Activated CD8-positive, alpha-beta memory T cell treated with anti-CD3 and anti-CD28 coated beads for 1 hour (primary cell): Measurements from ENCODE around the gene ATP5F1C.
A peak's percentile ranks its signal among the peaks of the same experiment; 100 is the strongest.
"Not testable (repeated sequence)": the region's sequence is repeated elsewhere in the genome, so short reads cannot be mapped to it uniquely, and the experiment has no call there.

Experiments used
- DNase-seq, 2 donors: peaks; one replicate each; pipeline ENCODE4 v3.0.0-alpha.2; 2020; ENCODE audit warnings: low read depth in 1 of 2; ENCODE audit errors: extremely low read depth in 1 of 2

The ATP5F1C gene

DNA sequence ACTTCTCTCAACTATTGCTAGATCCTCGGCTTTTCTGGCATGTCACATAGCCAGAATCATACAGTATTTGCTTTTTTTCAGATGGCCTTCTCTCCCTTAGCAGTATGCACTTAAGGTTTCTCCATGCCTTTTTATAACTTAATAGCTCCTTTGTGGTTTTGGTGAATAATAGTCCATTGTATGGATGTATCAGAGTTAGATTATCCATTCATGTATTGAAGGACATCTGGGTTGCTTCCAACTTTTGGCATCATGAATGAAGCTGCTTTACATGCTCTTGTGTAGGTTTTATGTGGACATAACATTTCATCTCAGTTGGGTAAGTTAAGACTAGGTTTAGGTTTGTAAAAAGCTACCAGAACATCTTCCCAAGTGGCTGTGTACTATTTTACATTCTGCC is 4.6 kb downstream of the ATP5F1C start:
- DNase-seq = no peak

DNA sequence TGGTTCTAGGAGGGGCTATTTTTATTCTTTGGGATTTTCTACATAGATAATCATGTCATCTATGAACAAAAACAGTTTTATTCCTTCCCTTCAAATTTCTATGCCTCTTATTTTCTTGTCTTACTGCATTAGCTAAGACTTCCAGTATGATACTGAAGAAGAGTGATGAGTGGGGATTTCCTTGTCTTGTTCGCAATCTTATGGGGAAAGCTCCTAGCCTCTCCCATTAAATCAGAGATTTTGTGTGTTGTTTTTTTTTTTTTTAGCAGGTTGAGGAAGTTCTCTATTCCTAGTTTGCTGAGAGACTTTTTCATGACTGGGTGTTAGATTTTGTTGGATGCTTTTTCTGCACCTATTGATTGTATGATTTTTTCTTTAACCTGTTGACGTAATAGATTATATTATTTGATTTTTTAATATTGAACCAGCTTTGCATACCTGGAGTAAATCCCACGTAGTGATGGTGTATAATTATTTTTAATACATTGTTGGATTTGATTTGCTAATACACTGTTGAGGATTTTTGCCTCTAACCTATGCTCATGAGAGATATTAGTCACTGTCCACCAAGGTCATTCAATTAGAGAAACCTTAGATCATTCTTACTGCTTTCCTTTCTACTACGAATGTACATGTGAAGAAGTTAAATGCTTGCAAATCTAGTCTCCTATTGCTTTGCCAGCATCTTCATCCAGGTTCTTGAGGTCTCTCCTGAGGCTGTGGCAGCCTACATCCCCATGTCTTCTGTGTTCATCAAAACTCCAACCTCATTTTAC is 6.5 kb downstream of the ATP5F1C start:
- DNase-seq = no peak

GRCh38 chr10:7795605-7796004 is 7.6 kb downstream of the ATP5F1C start:
- no peak for DNase-seq

DNA sequence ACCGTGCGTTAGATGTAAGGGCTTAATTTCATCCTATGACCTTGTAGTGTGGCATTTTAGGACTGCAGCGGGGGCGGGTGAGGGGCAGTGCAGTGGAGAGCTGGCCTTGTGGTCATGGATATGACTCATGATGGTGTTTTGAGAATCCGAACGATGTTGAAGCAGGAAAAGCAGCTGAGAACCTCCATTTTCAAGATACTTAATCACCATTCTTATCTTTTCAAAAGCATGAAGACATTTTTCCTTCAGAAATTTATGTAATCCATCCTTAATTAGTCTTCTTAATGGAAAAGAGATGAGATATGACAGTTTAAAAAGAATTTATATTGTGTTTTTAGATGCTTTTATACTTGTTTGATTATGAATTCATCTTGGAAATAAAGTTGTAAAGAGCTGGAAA is 9.6 kb downstream of the ATP5F1C start:
- no peak for DNase-seq

GRCh38 chr10:7802606-7803005 is 14.6 kb downstream of the ATP5F1C start:
- DNase-seq = no peak

DNA sequence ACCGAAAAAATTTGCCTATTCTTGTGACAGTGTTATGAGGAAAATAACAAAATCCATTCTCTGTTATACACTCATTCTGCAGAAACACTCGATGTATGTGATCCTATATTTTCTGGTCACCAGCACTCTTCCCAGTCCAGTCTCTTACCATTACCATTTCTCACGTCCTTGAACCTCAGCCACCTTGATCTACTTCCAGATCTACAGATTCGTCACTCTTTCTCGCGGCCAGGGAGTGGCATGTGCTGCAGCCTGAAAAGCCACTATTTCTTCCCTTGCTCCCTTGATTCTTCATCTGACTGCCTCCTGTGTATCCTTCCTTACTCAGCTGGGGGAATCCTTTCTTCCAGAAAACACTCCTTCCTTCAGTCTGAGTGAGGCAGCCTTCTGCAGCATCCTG is 16.2 kb downstream of the ATP5F1C start:
- DNase-seq = no peak

- DNase-seq = no peak
Observed at GRCh38 chr10:7804741-7805140, 16.8 kb downstream of the ATP5F1C start.

- DNase-seq = no peak
Observed at GRCh38 chr10:7808686-7809267, 20.8 kb downstream of the ATP5F1C start.

GRCh38 chr10:7810443-7810842 is 22.5 kb downstream of the ATP5F1C start:
- no peak for DNase-seq

GRCh38 chr10:7811000-7811399 is 23.0 kb downstream of the ATP5F1C start:
- no peak for DNase-seq

GRCh38 chr10:7811743-7812142 is 23.8 kb downstream of the ATP5F1C start:
- not testable (repeated sequence) for DNase-seq

DNA sequence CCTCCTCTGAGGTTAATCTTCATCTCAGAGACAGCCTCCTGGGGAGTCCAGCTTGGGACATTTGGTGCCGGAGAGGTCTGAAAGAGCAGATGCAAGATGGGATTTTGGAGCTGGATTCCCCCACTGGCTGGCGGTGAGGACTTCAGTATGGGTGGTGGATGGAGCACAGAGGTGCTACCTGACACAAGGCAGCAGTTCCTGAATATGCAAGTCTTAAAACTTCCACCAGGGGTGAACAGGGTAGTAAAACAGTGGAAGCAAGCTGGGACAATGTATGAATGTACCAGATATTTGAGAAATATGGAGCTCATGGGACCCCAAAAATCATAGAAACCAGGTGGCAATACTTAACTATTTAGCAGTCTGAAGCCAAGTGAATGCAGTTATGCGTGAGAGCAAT is 25.5 kb downstream of the ATP5F1C start:
- DNase-seq = no peak

GRCh38 chr10:7817576-7817975 is 29.6 kb downstream of the ATP5F1C start:
- DNase-seq = no peak

- DNase-seq = no peak
Observed at GRCh38 chr10:7817984-7818294, 30.0 kb downstream of the ATP5F1C start.

DNA sequence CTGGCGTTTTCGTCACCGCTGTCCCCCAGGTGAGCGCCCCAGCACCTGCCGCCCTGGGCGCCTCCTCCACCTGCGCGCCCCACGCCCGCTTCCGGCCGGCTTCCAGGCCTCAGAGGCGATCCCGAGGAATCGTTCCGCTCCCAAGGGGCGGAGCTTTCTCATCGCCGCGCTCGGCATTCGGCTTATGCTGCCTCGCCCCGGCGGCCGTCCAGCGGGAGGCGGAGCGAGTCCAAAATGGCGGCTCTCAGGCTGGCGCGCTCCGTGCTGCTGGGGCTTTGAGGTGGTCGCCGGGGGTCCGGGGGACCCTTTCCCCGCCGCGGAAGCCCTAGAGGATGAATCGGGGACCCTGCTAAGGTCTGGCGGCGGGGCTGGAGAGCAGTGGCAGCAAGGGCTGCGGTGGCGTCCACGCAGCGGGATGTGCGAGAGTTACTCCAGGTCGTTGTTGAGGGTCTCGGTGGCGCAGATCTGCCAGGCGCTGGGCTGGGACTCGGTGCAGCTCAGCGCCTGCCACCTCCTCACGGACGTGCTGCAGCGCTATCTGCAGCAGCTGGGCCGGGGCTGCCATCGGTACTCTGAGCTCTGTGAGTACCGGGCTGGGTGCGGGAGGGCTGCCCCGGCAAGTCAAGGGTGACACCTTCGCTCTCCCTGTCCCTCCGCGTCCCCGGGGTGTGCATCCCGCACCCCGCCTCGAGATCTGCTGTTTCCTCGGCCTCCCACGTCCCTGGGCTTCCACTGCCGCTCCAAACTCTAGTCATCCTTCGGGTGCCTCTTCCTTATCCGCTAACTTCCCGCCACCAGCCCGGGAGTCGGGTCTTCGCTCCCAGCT is 30.5 kb downstream of the ATP5F1C start, which contains the start of gene TAF3:
TAF3 (plus strand) TSS at position 211 of the 826 bp plus-strand sequence; CDS start at position 416, 205 bp downstream.
- peak; percentile 75 to 88 for DNase-seq

GRCh38 chr10:7819121-7819460 is 31.1 kb downstream of the ATP5F1C start:
- no peak for DNase-seq

DNA sequence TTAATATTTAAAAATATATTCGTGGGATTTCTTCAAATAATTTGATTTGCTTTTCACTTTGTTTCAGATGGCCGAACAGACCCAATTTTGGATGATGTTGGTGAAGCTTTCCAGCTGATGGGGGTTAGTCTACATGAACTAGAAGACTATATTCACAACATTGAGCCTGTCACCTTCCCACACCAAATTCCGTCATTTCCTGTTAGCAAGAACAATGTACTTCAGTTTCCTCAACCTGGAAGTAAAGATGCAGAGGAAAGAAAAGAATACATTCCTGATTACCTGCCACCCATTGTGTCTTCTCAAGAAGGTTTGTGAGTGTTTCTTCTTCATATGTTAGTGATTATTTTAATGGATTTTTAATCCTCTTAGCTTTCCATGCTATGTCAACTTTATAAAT is 36.3 kb downstream of the ATP5F1C start:
- DNase-seq = no peak

- DNase-seq = no peak
Observed at GRCh38 chr10:7826971-7827370, 39.0 kb downstream of the ATP5F1C start.

DNA sequence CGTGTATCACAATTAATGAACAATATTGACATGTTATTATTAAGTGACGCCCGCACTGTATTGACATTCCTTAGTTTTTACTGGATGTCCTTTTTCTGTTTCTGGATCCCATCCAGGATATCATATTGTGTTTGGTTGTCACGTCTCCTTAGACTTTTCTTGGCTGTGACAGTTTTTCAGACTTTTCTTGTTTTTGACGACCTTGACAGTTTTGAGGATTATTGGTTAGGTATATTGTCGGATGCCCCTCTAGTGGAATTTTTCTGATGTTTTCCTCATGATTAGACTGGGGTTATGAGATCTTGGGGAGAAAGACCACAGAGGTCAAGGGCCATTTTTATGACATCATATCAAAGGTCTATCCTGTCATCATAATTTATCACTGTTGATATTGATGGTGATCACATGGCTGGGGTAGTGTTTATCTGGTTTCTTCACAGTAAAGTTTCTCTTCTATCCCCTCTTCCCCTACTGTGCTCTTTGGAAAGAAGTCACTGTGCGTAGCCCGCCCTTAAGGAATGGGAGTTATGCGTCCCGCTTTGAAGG is 41.4 kb downstream of the ATP5F1C start:
- DNase-seq = no peak

- no peak for DNase-seq
Observed at GRCh38 chr10:7832060-7832459, 44.1 kb downstream of the ATP5F1C start.

- no peak for DNase-seq
Observed at GRCh38 chr10:7833210-7833609, 45.2 kb downstream of the ATP5F1C start.

GRCh38 chr10:7834262-7834661 is 46.3 kb downstream of the ATP5F1C start:
- no peak for DNase-seq
